HepG2 (cell line): ENCODE data around the gene FHL1.

Source experiments
- DPF2 ChIP-seq: sonication (generic); formaldehyde crosslinking; IDR thresholded peaks from 2 replicates; pipeline ENCODE4 v1.4.0; 2020; ENCODE audit warnings: mild to moderate bottlenecking, low read depth, missing genetic modification reagents, borderline replicate concordance
- KLF9 ChIP-seq: IDR thresholded peaks from 2 replicates; pipeline ENCODE4 v1.6.1; 2016; ENCODE audit warnings: low read depth
- NR2F6 ChIP-seq, 2 experiments: IDR thresholded peaks; 2 replicates each; pipeline ENCODE4 v1.6.1; 2016; ENCODE audit warnings: antibody characterized with exemption in 1 of 2, mild to moderate bottlenecking in 1 of 2
- POLR2AphosphoS5 ChIP-seq: IDR thresholded peaks from 2 replicates; pipeline ENCODE4 v1.6.1; 2012; ENCODE audit warnings: low read depth, low read length
- RAD21 ChIP-seq: fragments of 450-650 bp; formaldehyde crosslinking; IDR thresholded peaks from 2 replicates; pipeline ENCODE4 v1.5.0; 2020; ENCODE audit warnings: mild to moderate bottlenecking
- TCF7 ChIP-seq: sonication (generic); IDR thresholded peaks from 2 replicates; pipeline ENCODE4 v1.6.1; 2016; ENCODE audit warnings: antibody characterized with exemption, low read depth
- TP53 ChIP-seq: sonication (generic); formaldehyde crosslinking; conservative IDR thresholded peaks from 2 replicates; pipeline ENCODE4 v1.4.0; 2020; ENCODE audit warnings: missing genetic modification reagents
- ZNF3 ChIP-seq: IDR thresholded peaks from 2 replicates; pipeline ENCODE4 v1.7.0; 2017; ENCODE audit warnings: inconsistent platforms
- ZNF83 ChIP-seq: sonication (generic); formaldehyde crosslinking; IDR thresholded peaks from 2 replicates; pipeline ENCODE4 v1.4.0; 2020; ENCODE audit warnings: missing genetic modification reagents, mild to moderate bottlenecking, borderline replicate concordance
- TF ChIP-seq, protein P1 (sequence below): sonication (generic); formaldehyde crosslinking; conservative IDR thresholded peaks from 2 replicates; pipeline ENCODE4 v1.5.0; 2020; ENCODE audit warnings: missing genetic modification reagents
- TF ChIP-seq, protein P2 (sequence below): sonication (generic); formaldehyde crosslinking; IDR thresholded peaks from 2 replicates; pipeline ENCODE4 v1.5.0; 2020; ENCODE audit warnings: mild to moderate bottlenecking, missing genetic modification reagents, moderate library complexity

DNA sequence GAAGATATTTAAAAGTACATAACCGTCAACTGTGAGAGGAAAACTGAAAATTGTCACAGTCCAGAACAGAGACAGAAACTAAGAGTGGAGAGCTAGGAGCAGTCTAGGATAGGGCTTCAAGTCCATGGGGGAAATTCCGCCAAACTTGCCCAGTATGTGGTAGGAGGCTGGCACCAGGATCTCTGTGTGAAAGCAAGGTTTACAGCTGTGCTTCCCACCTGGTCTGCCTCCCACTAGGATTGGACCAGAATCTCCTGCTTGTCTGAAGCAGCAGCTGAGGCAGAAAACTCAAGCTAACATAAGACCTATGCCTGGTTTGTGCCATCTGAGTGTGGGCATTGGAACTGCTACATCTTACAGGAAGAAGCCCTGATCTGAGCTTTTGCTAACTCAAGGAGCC, 18.6 kb upstream of the FHL1 start:
- TF ChIP-seq POLR2AphosphoS5 (no peak), ZNF3 (CRISPR knock-in tag) (no peak), RAD21 (CRISPR knock-in tag) (no peak), TCF7 (no peak), TP53 (CRISPR knock-in tag) (no peak), ZNF83 (no peak), NR2F6 (IDR thresholded peaks at IDR 0.05) (no peak), NR2F6 (CRISPR knock-in tag; IDR thresholded peaks at IDR 0.05) (no peak), DPF2 (CRISPR knock-in tag) (no peak), KLF9 (CRISPR knock-in tag) (no peak)
- TF ChIP-seq, protein P1, sequence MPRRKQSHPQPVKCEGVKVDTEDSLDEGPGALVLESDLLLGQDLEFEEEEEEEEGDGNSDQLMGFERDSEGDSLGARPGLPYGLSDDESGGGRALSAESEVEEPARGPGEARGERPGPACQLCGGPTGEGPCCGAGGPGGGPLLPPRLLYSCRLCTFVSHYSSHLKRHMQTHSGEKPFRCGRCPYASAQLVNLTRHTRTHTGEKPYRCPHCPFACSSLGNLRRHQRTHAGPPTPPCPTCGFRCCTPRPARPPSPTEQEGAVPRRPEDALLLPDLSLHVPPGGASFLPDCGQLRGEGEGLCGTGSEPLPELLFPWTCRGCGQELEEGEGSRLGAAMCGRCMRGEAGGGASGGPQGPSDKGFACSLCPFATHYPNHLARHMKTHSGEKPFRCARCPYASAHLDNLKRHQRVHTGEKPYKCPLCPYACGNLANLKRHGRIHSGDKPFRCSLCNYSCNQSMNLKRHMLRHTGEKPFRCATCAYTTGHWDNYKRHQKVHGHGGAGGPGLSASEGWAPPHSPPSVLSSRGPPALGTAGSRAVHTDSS (CRISPR knock-in tag) = no peak
- TF ChIP-seq, protein P2, sequence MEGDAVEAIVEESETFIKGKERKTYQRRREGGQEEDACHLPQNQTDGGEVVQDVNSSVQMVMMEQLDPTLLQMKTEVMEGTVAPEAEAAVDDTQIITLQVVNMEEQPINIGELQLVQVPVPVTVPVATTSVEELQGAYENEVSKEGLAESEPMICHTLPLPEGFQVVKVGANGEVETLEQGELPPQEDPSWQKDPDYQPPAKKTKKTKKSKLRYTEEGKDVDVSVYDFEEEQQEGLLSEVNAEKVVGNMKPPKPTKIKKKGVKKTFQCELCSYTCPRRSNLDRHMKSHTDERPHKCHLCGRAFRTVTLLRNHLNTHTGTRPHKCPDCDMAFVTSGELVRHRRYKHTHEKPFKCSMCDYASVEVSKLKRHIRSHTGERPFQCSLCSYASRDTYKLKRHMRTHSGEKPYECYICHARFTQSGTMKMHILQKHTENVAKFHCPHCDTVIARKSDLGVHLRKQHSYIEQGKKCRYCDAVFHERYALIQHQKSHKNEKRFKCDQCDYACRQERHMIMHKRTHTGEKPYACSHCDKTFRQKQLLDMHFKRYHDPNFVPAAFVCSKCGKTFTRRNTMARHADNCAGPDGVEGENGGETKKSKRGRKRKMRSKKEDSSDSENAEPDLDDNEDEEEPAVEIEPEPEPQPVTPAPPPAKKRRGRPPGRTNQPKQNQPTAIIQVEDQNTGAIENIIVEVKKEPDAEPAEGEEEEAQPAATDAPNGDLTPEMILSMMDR (CRISPR knock-in tag) = no peak
